Dermis blood vessel endothelial cell (primary cell): ENCODE data around the gene NRIP3. TPM values are rescaled to one million over a fixed set of nuclear protein-coding genes. Genes with fewer than 3 reads are reported as not detected.
"Not testable (repeated sequence)": the region's sequence is repeated elsewhere in the genome, so short reads cannot be mapped to it uniquely, and the experiment has no call there.

Experiments
- DNase-seq: peaks from one replicate; pipeline ENCODE4 v3.0.0; 2010
- total RNA-seq: library from RNA; depleted of rRNA; stranded (reverse); fragments of >200 nt; gene quantifications from 2 replicates; pipeline ENCODE4 v1.2.3, GENCODE V29; 2014

The NRIP3 gene
- total RNA-seq, 1 donor from 2014 or later: 1.2 TPM

GRCh38 chr11:9015677-9016076 lies 11.9 kb upstream of the NRIP3 start:
- peak; percentile 92 for DNase-seq

DNA sequence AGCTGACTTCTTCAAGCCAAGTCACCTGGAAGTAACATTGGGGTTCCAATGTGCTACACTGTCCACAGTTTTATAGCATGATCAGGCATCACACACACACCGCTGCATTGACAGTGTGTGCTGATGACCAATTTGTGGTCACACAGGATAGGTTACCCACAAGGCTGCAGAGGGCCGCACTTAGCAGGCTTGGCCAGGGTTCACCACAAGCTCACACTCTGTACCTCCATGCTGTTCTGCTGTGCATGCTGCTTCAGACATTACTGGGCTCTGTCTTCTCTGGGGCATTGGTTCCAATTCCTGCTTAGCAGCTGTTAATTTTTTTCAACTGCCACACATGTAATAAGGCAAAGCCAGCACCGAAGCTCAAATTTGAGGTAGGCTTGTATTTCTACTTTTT lies 11.0 kb upstream of the NRIP3 start:
- no peak for DNase-seq

GRCh38 chr11:9013373-9013772 lies 9.6 kb upstream of the NRIP3 start:
- no peak for DNase-seq

- DNase-seq: not testable (repeated sequence)
Measured at GRCh38 chr11:9009538-9009937, 5.7 kb upstream of the NRIP3 start.

GRCh38 chr11:9008661-9009060 lies 4.9 kb upstream of the NRIP3 start:
- DNase-seq: no peak

DNA sequence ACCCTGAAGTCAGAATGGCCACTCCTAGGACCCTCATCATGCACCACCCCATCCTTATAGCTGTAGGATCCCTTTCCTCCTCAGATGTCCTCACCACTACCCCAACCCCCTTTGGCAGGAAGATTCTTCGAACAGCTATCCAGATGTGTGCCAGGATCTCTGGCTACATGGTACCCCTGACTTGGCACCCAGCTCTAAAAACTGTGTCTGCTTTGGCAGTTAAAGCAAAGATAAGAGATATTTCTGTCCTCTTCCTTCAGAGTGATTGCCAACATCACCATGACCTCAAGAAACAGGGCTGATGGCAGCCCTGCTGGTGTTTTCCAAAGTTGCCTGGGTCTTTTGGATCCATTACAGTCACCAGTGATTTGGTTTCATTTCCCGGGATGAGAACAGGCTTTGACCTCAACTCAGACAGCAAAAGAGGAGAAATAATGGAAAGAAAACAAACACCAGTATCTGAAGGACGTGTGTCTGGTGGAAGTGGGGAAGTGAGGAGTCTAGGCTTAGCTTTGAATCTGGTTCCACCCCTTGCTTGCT lies 4.3 kb upstream of the NRIP3 start:
- no peak for DNase-seq

GRCh38 chr11:9005087-9005486 lies 1.3 kb upstream of the NRIP3 start:
- DNase-seq: no peak

- no peak for DNase-seq
Measured at GRCh38 chr11:9004183-9004926, 554 bp upstream of the NRIP3 start.

- no peak for DNase-seq
Measured at GRCh38 chr11:9002920-9003572, 755 bp downstream of the NRIP3 start.

- peak; percentile 84 for DNase-seq
Measured at GRCh38 chr11:9001736-9002135, 2.1 kb downstream of the NRIP3 start.

DNA sequence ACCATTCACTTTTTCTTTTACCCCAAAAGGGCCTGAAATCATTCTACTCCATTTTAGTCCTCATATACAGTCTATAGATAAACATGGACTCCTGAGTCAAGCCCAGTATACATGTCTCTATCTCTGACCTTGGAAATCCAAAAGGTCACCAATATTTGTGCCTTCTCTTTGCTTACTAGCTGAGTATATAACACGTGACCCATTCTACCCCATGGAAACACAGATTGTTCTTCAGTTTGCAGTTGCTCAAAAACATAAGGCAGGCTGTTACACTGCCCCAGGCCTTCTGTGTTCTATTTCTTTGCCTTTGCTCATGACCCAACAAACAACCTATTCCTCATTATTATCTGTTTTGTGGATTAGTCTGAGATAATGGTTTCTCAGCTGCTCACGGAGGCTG lies 5.8 kb downstream of the NRIP3 start:
- no peak for DNase-seq

- no peak for DNase-seq
Measured at GRCh38 chr11:8997451-8997850, 6.3 kb downstream of the NRIP3 start.

GRCh38 chr11:8989453-8989852 lies 14.3 kb downstream of the NRIP3 start:
- DNase-seq: no peak

DNA sequence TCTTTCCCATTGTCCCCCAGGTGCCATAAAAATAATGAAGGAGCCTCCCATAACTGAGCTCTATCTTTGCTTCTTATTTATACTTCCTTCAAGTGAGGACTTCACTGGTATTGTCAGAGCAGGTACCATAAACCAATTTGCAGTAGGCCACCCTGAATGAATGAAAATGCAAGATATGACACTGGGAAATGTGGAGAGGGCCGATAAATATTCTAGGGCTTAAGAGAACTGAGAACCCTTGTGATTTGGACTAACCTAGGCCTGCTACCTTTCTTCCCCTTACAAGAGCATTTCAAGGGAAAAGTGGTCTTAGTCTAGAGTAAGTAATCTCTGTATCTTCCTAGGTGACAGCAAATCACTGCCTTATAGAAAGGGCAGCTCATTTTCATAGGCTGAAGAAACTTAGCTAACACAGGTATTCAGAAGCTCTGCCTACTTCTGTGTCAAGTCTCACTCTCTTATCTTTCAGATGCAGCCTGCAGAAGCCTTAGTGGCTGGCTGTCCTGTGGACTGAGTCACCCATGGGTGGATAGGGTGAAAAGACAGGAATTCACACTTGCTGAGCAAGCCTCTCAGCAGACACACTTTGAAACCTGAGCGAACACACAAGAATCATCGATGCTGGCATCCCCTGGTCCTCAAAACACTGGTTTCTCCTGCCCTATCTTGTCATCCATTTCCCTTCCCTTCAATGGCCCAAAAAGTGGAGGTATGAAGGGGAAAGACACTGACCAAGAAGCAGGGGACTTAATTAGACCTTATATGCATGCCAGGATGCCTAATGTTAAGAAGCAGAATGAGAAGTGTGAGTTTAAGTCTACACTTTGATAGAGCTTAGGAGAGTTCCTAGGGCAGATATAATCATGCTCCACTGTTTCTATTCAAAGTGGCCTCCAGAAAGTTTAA lies 15.2 kb downstream of the NRIP3 start:
- no peak for DNase-seq

DNA sequence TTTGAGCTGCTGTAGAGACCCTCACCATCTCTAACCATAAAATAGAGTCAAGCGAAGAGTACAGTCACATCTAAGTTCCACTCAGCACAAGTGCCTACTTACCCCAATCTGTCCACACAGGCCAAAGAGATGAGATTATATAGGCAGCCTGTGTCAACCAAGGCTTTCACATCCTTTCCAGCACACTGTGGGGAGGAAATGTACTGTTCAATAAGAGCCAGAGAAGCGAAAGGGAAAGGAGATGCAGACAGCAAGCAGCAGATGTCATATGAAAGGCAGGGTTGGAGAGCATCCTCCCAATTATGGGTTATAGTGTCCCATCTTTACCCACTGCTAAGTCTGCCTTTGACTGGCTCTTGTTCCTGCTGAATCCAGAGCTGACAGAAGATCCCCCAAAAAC lies 16.4 kb downstream of the NRIP3 start:
- no peak for DNase-seq

- not testable (repeated sequence) for DNase-seq
Measured at GRCh38 chr11:8986772-8987171, 17.0 kb downstream of the NRIP3 start.

GRCh38 chr11:8985462-8985861 lies 18.3 kb downstream of the NRIP3 start:
- DNase-seq: no peak

DNA sequence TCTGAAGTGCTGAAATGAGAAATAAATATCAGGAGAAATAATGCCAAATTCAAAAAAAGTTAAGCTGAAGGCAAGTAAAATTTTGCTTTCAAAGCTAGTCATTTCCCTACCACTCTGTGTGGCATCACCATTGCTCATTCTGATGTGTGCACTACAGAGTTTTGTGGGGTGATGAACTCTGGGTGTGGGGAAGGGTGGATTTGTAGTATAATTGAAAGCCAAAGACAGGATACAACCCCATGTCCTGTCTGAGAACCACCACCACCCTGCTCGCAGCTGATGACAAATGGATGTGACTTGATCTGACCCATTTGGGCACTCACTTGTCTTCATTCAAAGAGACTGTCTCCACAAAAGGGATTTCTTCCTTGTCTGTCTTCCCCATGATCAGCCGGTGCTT lies 20.2 kb downstream of the NRIP3 start:
- DNase-seq: no peak

GRCh38 chr11:8980485-8980884 lies 23.3 kb downstream of the NRIP3 start:
- DNase-seq: no peak

DNA sequence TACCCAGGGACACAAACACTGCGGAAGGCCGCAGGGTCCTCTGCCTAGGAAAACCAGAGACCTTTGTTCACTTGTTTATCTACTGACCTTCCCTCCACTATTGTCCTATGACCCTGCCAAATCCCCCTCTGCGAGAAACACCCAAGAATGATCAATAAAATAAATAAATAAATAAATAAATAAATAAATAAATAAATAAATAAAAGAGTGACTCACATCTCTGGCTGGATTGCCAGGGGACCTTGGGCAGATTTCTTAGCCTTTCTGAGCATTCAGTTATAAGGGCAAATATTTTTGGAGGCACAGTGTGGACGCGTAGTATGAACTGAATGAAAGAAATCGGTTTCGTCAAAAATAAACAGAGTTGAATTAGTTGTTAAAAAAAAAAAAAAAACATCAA lies 24.4 kb downstream of the NRIP3 start:
- not testable (repeated sequence) for DNase-seq

DNA sequence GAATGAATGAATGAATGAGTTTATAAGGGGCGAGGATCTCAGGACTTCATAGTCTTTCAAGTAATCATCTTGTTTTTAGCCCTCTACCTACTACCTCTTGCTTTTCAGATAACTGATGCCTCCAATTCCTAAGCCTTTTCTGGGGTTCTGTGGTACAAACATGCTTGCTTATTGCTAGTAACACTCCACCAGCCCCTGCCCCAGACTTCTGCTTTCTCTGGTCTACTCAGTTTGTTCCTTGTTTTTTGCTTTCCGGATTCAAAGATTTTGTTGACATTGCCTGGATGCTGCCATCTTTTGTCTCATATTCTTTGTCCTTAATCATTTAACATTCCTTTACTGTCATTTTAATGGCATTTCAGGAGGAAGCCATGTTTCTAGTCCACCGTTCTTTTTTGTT lies 30.7 kb downstream of the NRIP3 start:
- no peak for DNase-seq

DNA sequence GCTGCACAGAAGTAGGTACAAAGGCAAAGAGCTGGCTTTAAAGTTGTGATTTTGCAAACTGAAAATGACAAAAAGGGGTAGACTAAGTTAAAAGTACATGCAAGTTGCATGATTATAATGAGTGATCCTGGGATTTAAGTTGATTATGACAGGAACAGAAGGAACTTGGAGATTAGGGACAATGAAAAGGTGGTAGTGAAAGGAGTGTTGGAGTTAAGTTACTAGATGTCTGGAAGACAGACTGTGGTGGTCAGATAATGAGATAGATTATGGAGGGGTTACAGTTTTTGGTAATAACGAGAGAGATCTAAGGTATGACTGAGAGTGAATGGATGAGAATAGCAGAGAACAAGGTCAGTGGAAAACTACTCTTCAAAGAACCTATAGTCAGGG lies 31.9 kb downstream of the NRIP3 start:
- no peak for DNase-seq
